GM10266 (cell line): Measurements from ENCODE around the gene PAQR4.

Experiments
- DNase-seq: peaks from one replicate; pipeline ENCODE4 v3.0.0; 2012; ENCODE audit errors: extremely low spot score
- CTCF ChIP-seq: IDR thresholded peaks from 2 replicates; pipeline ENCODE4 v1.5.1; 2012; ENCODE audit warnings: mild to moderate bottlenecking, low read depth; ENCODE audit not compliant: control insufficient read depth, insufficient read depth; ENCODE audit errors: missing control alignments

Gene PAQR4

GRCh38 chr16:2954656-2955381, 14.3 kb upstream of the PAQR4 start:
- DNase-seq, result no peak
- no peak for TF ChIP-seq CTCF

- no peak for TF ChIP-seq CTCF
- DNase-seq, result no peak
Observed at GRCh38 chr16:2955438-2955778, 13.7 kb upstream of the PAQR4 start.

GRCh38 chr16:2955779-2956578, 13.2 kb upstream of the PAQR4 start:
- no peak for TF ChIP-seq CTCF

GRCh38 chr16:2956579-2956956, 12.6 kb upstream of the PAQR4 start:
- TF ChIP-seq CTCF, result no peak
- no peak for DNase-seq

More at GRCh38 chr16:2955779-2956578, 13.2 kb upstream of the PAQR4 start:
- DNase-seq, result no peak

GRCh38 chr16:2959206-2959605, 9.9 kb upstream of the PAQR4 start:
- no peak for DNase-seq
- no peak for TF ChIP-seq CTCF

- DNase-seq, result no peak
- TF ChIP-seq CTCF, result no peak
Observed at GRCh38 chr16:2960183-2961010, 8.8 kb upstream of the PAQR4 start.
